Raji (cell line): ENCODE results near the gene PEPD.

ENCODE experiments used
- POLR2A ChIP-seq: IDR thresholded peaks from 2 replicates; pipeline ENCODE4 v1.6.1; 2011; ENCODE audit warnings: low read depth, low read length, control low read depth; ENCODE audit not compliant: insufficient read depth

Gene PEPD

GRCh38 chr19:33508009-33508408 is 13.6 kb downstream of the PEPD start:
- no peak for TF ChIP-seq POLR2A

GRCh38 chr19:33507021-33507956 is 14.3 kb downstream of the PEPD start:
- no peak for TF ChIP-seq POLR2A

- no peak for TF ChIP-seq POLR2A
These were observed 15.1 kb downstream of the PEPD start for GRCh38 chr19:33506498-33506897.

GRCh38 chr19:33505823-33506222 is 15.8 kb downstream of the PEPD start:
- no peak for TF ChIP-seq POLR2A

- no peak for TF ChIP-seq POLR2A
These were observed 16.4 kb downstream of the PEPD start for GRCh38 chr19:33505148-33505547.

GRCh38 chr19:33504058-33504444 is 17.5 kb downstream of the PEPD start:
- TF ChIP-seq POLR2A = no peak

- TF ChIP-seq POLR2A = no peak
These were observed 18.0 kb downstream of the PEPD start for GRCh38 chr19:33503433-33504057.

GRCh38 chr19:33503030-33503429 is 18.6 kb downstream of the PEPD start:
- no peak for TF ChIP-seq POLR2A

GRCh38 chr19:33502521-33502920 is 19.1 kb downstream of the PEPD start:
- TF ChIP-seq POLR2A = no peak

GRCh38 chr19:33501693-33502356 is 19.8 kb downstream of the PEPD start:
- TF ChIP-seq POLR2A = no peak

- no peak for TF ChIP-seq POLR2A
These were observed 20.6 kb downstream of the PEPD start for GRCh38 chr19:33500991-33501390.

GRCh38 chr19:33500586-33500985 is 21.0 kb downstream of the PEPD start:
- TF ChIP-seq POLR2A = no peak

- no peak for TF ChIP-seq POLR2A
These were observed 21.7 kb downstream of the PEPD start for GRCh38 chr19:33499671-33500506.

GRCh38 chr19:33499248-33499647 is 22.3 kb downstream of the PEPD start:
- no peak for TF ChIP-seq POLR2A
